Measurements from ENCODE around the gene GASK1A.

GRCh38 chr3:42934910-42935309 lies 44.2 kb upstream of the GASK1A start:
- TF ChIP-seq CTCF (conservative IDR thresholded peaks at IDR 0.05; ENCODE audit: low read depth, low read length) (no peak), EZH2 (IDR thresholded peaks at IDR 0.05; ENCODE audit: low read length, unreplicated experiment) (no peak), EZH2phosphoT487 (IDR thresholded peaks at IDR 0.05; ENCODE audit: borderline replicate concordance, low read length) (no peak)
